Osteoblast (primary cell): ENCODE data around the gene FBXL5. TPM values are rescaled to one million over a fixed set of nuclear protein-coding genes. Genes with fewer than 3 reads are reported as not detected.

ENCODE experiments used
- DNase-seq: peaks from one replicate; pipeline ENCODE4 v3.0.0; 2011; ENCODE audit warnings: low spot score, mixed read lengths; ENCODE audit not compliant: insufficient read length; ENCODE audit errors: missing footprints
- H2AFZ ChIP-seq: 2 replicates; pipeline ENCODE4 v1.6.0; 2011; ENCODE audit warnings: mild to moderate bottlenecking, low read length
- H3K27ac ChIP-seq: 2 replicates; pipeline ENCODE4 v1.5.1; 2011; ENCODE audit warnings: mild to moderate bottlenecking, low read depth, low read length, moderate library complexity
- H3K27me3 ChIP-seq: 2 replicates; pipeline ENCODE4 v1.6.0; 2012; ENCODE audit warnings: mild to moderate bottlenecking, control low read depth, inconsistent platforms, low read length, moderate library complexity; ENCODE audit not compliant: insufficient read depth
- H3K36me3 ChIP-seq: 2 replicates; pipeline ENCODE4 v1.5.1; 2011; ENCODE audit warnings: mild to moderate bottlenecking, low read length, control low read depth, moderate library complexity; ENCODE audit not compliant: insufficient read depth
- H3K4me1 ChIP-seq: 2 replicates; pipeline ENCODE4 v1.5.1; 2011; ENCODE audit warnings: mild to moderate bottlenecking, low read length, control low read depth, moderate library complexity; ENCODE audit not compliant: insufficient read depth
- H3K4me2 ChIP-seq: 2 replicates; pipeline ENCODE4 v1.6.0; 2011; ENCODE audit warnings: mild to moderate bottlenecking, low read length; ENCODE audit not compliant: insufficient read depth
- H3K4me3 ChIP-seq: fragments of 200-600 bp; sonication (generic); 3 replicates; pipeline ENCODE4 v1.5.1; 2012; ENCODE audit warnings: mild to moderate bottlenecking, low read length, inconsistent platforms; ENCODE audit not compliant: insufficient read depth
- H3K79me2 ChIP-seq: 2 replicates; pipeline ENCODE4 v1.6.0; 2012; ENCODE audit warnings: mild to moderate bottlenecking, low read length, control low read depth, inconsistent platforms; ENCODE audit not compliant: insufficient read depth
- H3K9me3 ChIP-seq: 2 replicates; pipeline ENCODE4 v1.5.1; 2011; ENCODE audit warnings: low read depth, low read length, control low read depth
- H4K20me1 ChIP-seq: 2 replicates; pipeline ENCODE4 v1.6.0; 2012; ENCODE audit warnings: mild to moderate bottlenecking, low read length, control low read depth; ENCODE audit not compliant: insufficient read depth
- CTCF ChIP-seq: IDR thresholded peaks from 2 replicates; pipeline ENCODE4 v1.5.1; 2011; ENCODE audit warnings: mild to moderate bottlenecking, low read depth, low read length, moderate library complexity; ENCODE audit errors: extremely low read depth
- total RNA-seq: library from RNA; depleted of rRNA; stranded (reverse); fragments of >200 nt; gene quantifications from 2 replicates; pipeline ENCODE4 v1.2.3, GENCODE V29; 2012

FBXL5 gene
- total RNA-seq: 108 and 110 TPM in 2 replicates

GRCh38 chr4:15655223-15656037, at the start of gene FBXL5:
FBXL5 (minus strand) TSS chr4:15655357; CDS start chr4:15655287, 70 bp downstream.
- Histone ChIP-seq H2AFZ (peak within 1 kb of the TSS; percentile 94), H4K20me1 (peaks cover 10% of the 10 kb centered on the region), H3K9me3 (no peaks in the 10 kb centered on the region), H3K79me2 (peaks cover 47% of the 10 kb centered on the region), H3K36me3 (no peaks in the 10 kb centered on the region), H3K4me2 (peak within 1 kb of the TSS; percentile 94), H3K27ac (peak within 1 kb of the TSS; percentile 97), H3K4me1 (peaks cover 46% of the 10 kb centered on the region), H3K27me3 (no peaks in the 10 kb centered on the region), H3K4me3 (peak within 1 kb of the TSS; percentile 85)
- DNase-seq: peak; percentile 99
- no peak for TF ChIP-seq CTCF

GRCh38 chr4:15704129-15704528, 49.0 kb upstream of the FBXL5 start:
- no peaks in the 10 kb centered on the region for H4K20me1 ChIP-seq
- no peaks in the 10 kb centered on the region for H3K27me3 ChIP-seq
- H3K4me3 ChIP-seq: no peak overlapping the region
- no peaks in the 10 kb centered on the region for H3K9me3 ChIP-seq
- H3K4me2 ChIP-seq: peak overlapping the region; percentile 86
- H3K4me1 ChIP-seq: peaks cover 6% of the 10 kb centered on the region
- H3K36me3 ChIP-seq: no peaks in the 10 kb centered on the region
- TF ChIP-seq CTCF: no peak
- H3K79me2 ChIP-seq: no peaks in the 10 kb centered on the region
- no peak overlapping the region for H3K27ac ChIP-seq
- no peak for DNase-seq
- H2AFZ ChIP-seq: no peak overlapping the region

- peak overlapping the region; percentile 78 for H3K4me3 ChIP-seq
- H3K27me3 ChIP-seq: no peaks in the 10 kb centered on the region
- no peak overlapping the region for H3K27ac ChIP-seq
- H3K9me3 ChIP-seq: no peaks in the 10 kb centered on the region
- DNase-seq: no peak
- no peaks in the 10 kb centered on the region for H3K36me3 ChIP-seq
- no peak for TF ChIP-seq CTCF
- H4K20me1 ChIP-seq: no peaks in the 10 kb centered on the region
- no peaks in the 10 kb centered on the region for H3K79me2 ChIP-seq
- H3K4me1 ChIP-seq: peaks cover 6% of the 10 kb centered on the region
- peak overlapping the region; percentile 86 for H3K4me2 ChIP-seq
- peak overlapping the region; percentile 93 for H2AFZ ChIP-seq
Measured at GRCh38 chr4:15703439-15703838, 48.3 kb upstream of the FBXL5 start.

GRCh38 chr4:15702941-15703403, 47.8 kb upstream of the FBXL5 start, which contains the start of gene BST1:
BST1 (plus strand) TSS chr4:15703065; CDS start chr4:15703145, 80 bp downstream.
- Histone ChIP-seq H3K36me3 (no peaks in the 10 kb centered on the region), H3K27ac (no peak within 1 kb of the TSS), H3K9me3 (no peaks in the 10 kb centered on the region), H3K27me3 (no peaks in the 10 kb centered on the region), H3K79me2 (no peaks in the 10 kb centered on the region), H3K4me2 (peak within 1 kb of the TSS; percentile 86), H3K4me3 (peak within 1 kb of the TSS; percentile 78), H2AFZ (peak within 1 kb of the TSS; percentile 93), H4K20me1 (no peaks in the 10 kb centered on the region), H3K4me1 (peaks cover 6% of the 10 kb centered on the region)
- DNase-seq: peak; percentile 90
- TF ChIP-seq CTCF: no peak
